ENCODE results near the gene UNC5B. TPM values are rescaled to one million over a fixed set of nuclear protein-coding genes. Genes with fewer than 3 reads are reported as not detected.
A peak's percentile ranks its signal among the peaks of the same experiment; 100 is the strongest.

The UNC5B gene
- total RNA-seq, 2 experiments from 2014 or later, result not detected

DNA sequence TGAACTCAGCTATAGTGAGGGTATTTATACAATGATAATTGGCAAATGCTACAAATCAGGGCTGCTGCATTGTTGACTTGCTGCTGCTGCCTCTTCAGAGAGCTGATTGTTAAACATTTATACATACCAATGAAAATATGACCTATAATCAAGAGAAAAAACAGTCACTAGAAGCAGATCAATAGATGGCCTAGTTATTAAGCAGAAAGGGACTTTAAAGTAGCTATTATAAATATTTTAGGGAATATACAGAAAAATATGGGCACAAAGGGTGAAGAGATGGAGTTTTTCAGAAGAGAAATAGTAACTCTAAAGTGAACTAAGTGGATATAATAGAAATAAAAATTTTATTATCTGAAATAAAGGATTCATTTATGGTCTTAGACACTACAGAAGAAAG is 14.4 kb upstream of the UNC5B start:
- H3K9me3 Mint-ChIP-seq, result peaks cover 6% of the 10 kb centered on the region
- H3K36me3 Mint-ChIP-seq (ENCODE audit: low read depth), result no peaks in the 10 kb centered on the region
- DNase-seq, result no peak
- H3K27me3 Mint-ChIP-seq, result peaks cover 16% of the 10 kb centered on the region
- H3K4me3 Mint-ChIP-seq, result no peak overlapping the region
- H3K27ac Mint-ChIP-seq, result no peak overlapping the region
- POLR2A ChIA-PET, result no interaction called here
- no peaks in the 10 kb centered on the region for H3K4me1 Mint-ChIP-seq
- CTCF ChIA-PET, result no interaction called here

DNA sequence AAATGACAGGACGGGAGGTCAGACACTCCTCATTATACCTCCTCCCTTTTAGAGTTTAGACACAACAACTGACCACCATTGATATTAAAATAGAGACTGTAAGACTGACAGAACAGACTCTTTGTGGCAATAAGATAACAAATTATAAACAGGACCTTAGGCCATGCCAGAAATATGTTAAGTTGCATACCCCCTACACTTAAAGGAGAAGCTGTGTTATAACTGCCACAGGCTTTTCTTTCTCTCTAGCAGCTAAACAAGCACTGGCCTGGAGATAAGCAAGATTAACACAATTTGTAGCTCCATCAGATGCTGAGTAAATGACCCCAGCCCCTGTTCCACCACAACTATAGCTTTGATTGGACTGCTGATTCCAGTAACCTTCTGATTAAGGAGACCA is 10.5 kb upstream of the UNC5B start:
- H3K4me3 Mint-ChIP-seq, result no peak overlapping the region
- peaks cover 6% of the 10 kb centered on the region for H3K9me3 Mint-ChIP-seq
- POLR2A ChIA-PET, result no interaction called here
- no peak overlapping the region for H3K27ac Mint-ChIP-seq
- CTCF ChIA-PET, result no interaction called here
- no peak for DNase-seq
- no peaks in the 10 kb centered on the region for H3K36me3 Mint-ChIP-seq (ENCODE audit: low read depth)
- no peaks in the 10 kb centered on the region for H3K4me1 Mint-ChIP-seq
- peaks cover 38% of the 10 kb centered on the region for H3K27me3 Mint-ChIP-seq

DNA sequence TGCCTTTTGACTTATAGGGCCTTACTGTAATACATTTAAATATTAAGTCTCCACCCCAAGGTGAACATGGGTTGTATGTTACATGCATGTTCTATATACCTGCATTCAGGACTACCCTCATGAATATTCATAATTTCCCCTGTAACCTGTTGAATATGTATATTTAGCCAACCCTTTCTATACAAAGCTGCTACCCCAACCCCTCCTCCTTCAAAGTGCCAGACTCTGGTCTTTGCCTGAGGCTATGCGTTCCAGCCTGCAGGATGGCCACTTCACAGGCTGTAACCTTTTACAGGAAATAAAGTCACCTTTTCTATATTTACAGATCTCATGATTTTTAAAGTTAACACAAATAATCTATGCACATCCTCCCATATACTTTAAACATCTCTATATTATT is 10.1 kb upstream of the UNC5B start:
- POLR2A ChIA-PET, result no interaction called here
- no peak overlapping the region for H3K4me3 Mint-ChIP-seq
- H3K27ac Mint-ChIP-seq, result no peak overlapping the region
- peaks cover 43% of the 10 kb centered on the region for H3K27me3 Mint-ChIP-seq
- CTCF ChIA-PET, result no interaction called here
- no peaks in the 10 kb centered on the region for H3K4me1 Mint-ChIP-seq
- DNase-seq, result no peak
- H3K9me3 Mint-ChIP-seq, result peaks cover 6% of the 10 kb centered on the region
- H3K36me3 Mint-ChIP-seq (ENCODE audit: low read depth), result no peaks in the 10 kb centered on the region

DNA sequence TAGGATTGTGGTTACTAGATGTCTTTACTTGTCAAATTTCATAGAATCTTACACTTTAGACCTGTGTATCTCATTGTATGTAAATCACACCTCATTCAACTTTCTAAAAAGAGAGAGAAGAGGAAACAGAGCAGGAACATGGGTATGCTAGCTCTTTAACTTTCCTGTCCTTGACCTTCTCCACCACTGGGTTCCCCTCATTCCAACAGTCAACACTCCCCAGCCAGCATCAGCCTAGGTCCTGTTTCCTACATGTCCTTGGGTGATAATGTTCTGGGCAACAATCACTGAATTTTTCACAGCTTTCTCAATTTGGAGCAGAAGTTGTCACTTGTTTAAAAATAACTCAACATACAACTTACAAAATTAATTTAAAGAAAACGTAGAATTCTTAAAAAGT is 9.2 kb upstream of the UNC5B start:
- no peak overlapping the region for H3K27ac Mint-ChIP-seq
- H3K4me1 Mint-ChIP-seq, result no peaks in the 10 kb centered on the region
- DNase-seq, result no peak
- H3K36me3 Mint-ChIP-seq (ENCODE audit: low read depth), result no peaks in the 10 kb centered on the region
- H3K27me3 Mint-ChIP-seq, result peaks cover 49% of the 10 kb centered on the region
- ChIA-PET POLR2A (no interaction called here), CTCF (no interaction called here)
- peaks cover 6% of the 10 kb centered on the region for H3K9me3 Mint-ChIP-seq
- no peak overlapping the region for H3K4me3 Mint-ChIP-seq

DNA sequence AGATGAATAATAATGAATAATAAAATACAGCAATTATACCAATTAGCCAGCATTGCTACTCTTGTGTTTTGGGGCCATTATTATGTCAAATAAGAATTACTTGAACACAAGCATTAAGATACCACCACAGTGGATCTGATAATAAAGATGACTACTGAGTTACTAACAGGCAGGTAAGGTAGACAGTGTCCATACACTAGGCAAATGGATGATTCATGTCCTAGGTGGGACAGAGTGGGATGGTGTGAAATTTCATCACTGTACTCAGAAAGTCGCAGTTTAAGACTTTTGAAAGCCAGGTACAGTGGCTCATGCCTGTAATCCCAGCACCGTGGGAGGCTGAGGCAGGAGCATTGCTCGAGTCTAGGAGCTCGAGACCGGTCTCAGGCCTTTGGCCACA is 8.7 kb upstream of the UNC5B start:
- DNase-seq, result no peak
- Mint-ChIP-seq H3K27ac (no peak overlapping the region), H3K27me3 (peaks cover 49% of the 10 kb centered on the region), H3K4me3 (no peak overlapping the region), H3K4me1 (no peaks in the 10 kb centered on the region), H3K36me3 (ENCODE audit: low read depth) (no peaks in the 10 kb centered on the region), H3K9me3 (peaks cover 2% of the 10 kb centered on the region)
- POLR2A ChIA-PET, result no interaction called here
- CTCF ChIA-PET, result interaction anchor here (0.9 kb wide), 1 partner anchor 279 kb away, joined by 3 read pairs; no protein-coding TSS in a partner anchor

DNA sequence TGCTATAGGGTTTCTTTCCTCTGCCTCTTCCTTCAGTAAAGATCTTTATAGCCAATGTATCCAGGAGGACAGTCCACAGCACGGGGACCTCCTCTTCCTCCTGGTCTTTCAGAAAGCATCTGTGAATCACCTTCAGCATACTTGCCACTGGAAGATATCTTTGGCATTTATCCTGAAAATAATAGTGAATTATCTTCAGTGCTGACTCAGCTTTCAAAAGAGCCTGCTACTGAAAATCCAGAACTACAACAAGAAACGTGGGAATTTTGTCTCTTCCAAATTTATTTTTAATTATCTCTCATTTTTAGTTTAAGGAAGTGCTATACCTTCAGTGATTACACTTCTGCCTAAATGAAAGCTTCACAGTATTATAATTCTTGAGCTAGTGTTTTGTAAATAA is 7.6 kb upstream of the UNC5B start:
- ChIA-PET POLR2A (no interaction called here), CTCF (interaction anchor here (0.9 kb wide), 1 partner anchor 280 kb away, joined by 3 read pairs; no protein-coding TSS in a partner anchor)
- Mint-ChIP-seq H3K36me3 (ENCODE audit: low read depth) (no peaks in the 10 kb centered on the region), H3K4me3 (no peak overlapping the region), H3K27ac (no peak overlapping the region), H3K4me1 (no peaks in the 10 kb centered on the region), H3K9me3 (no peaks in the 10 kb centered on the region), H3K27me3 (peaks cover 47% of the 10 kb centered on the region)
- DNase-seq, result no peak

DNA sequence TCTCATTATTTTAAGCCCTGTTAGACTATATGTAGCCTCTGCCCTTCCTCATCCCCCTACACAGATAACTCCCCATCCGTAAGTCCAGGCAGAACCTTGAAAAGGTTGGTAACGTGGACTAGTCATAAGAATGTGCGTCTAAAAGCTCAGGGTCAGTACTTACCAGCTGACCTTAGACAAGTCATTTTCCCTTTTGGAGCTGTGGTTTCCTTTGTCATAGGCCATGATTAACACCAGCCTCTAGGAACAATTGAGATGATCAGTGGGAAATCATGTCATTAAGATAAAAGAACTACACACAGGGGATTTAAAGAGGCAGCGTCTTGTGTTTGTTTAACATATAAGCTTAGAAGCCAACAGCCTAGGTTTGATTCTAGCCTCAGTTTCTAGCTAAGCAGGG is 6.9 kb upstream of the UNC5B start:
- peaks cover 51% of the 10 kb centered on the region for H3K27me3 Mint-ChIP-seq
- CTCF ChIA-PET, result no interaction called here
- H3K27ac Mint-ChIP-seq, result no peak overlapping the region

DNA sequence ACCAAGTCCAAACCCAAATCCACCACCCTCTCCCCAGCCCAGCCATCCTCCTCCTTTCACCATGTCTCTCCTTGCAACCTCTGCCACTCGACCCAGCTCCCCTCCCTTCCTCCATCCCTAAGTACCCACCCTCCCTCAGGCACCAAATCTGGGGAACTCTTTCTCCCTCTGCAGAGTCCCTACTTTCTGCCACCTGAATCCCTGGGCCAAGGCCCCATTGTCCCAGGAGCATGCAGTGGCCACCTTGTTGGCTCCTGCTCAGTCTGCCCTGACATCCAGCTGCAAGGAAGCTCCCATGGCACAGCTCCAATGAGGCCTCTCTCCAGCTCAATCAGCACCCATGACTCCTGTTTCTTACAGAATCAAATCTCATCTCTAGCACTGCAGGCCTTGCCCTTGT is 5.5 kb upstream of the UNC5B start:
- H3K4me1 Mint-ChIP-seq, result no peaks in the 10 kb centered on the region
- no peak overlapping the region for H3K27ac Mint-ChIP-seq
- peaks cover 65% of the 10 kb centered on the region for H3K27me3 Mint-ChIP-seq
- no peaks in the 10 kb centered on the region for H3K9me3 Mint-ChIP-seq
- H3K36me3 Mint-ChIP-seq (ENCODE audit: low read depth), result no peaks in the 10 kb centered on the region
- no peak for DNase-seq
- H3K4me3 Mint-ChIP-seq, result no peak overlapping the region
- CTCF ChIA-PET, result no interaction called here
- POLR2A ChIA-PET, result no interaction called here

More for the DNA sequence above, 6.9 kb upstream of the UNC5B start:
- no peak overlapping the region for H3K4me3 Mint-ChIP-seq
- H3K4me1 Mint-ChIP-seq, result no peaks in the 10 kb centered on the region
- DNase-seq, result no peak
- no peaks in the 10 kb centered on the region for H3K36me3 Mint-ChIP-seq (ENCODE audit: low read depth)
- POLR2A ChIA-PET, result no interaction called here
- no peaks in the 10 kb centered on the region for H3K9me3 Mint-ChIP-seq

DNA sequence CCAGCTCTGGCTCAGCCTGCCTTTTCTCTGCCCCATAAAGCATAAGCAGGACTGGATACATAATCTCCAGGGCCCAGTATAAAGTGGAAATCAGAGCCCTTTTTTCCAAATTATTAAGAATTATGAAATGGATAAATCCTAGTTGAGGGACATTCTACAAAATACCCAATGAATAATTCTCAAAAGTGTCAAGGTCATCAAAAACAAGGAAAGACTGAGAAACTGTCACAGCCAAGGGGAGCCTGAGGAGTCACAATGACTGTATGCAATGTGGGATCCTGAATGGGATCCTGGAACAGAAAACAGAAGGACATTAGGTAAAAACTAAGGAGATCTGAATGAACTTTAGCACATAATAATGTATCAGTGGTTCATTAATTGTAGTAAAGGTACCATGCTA is 4.8 kb upstream of the UNC5B start:
- no peaks in the 10 kb centered on the region for H3K4me1 Mint-ChIP-seq
- CTCF ChIA-PET, result no interaction called here
- no peaks in the 10 kb centered on the region for H3K36me3 Mint-ChIP-seq (ENCODE audit: low read depth)
- H3K4me3 Mint-ChIP-seq, result no peak overlapping the region
- DNase-seq, result no peak
- H3K27me3 Mint-ChIP-seq, result peaks cover 68% of the 10 kb centered on the region
- H3K27ac Mint-ChIP-seq, result no peak overlapping the region
- no peaks in the 10 kb centered on the region for H3K9me3 Mint-ChIP-seq
- POLR2A ChIA-PET, result no interaction called here

DNA sequence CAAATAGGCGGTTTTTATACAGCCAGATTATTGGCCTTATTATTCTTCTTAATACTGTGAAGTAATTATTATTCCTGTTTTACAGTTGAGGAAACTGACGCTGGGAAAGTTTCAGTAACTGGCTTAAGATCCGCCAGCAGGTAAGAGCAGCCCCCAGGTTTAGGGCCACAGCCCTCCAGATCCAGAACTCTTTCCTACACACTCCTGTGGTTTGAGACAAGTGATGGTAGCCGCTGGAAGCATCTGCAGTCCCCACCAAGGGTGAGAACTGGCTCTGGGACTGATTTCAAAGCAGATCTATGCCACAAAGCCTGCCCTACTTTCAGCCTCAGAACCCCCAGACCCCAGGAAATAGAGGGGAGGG is 3.0 kb upstream of the UNC5B start:
- H3K27me3 Mint-ChIP-seq, result peaks cover 69% of the 10 kb centered on the region
- ChIA-PET CTCF (no interaction called here), POLR2A (no interaction called here)
- no peak overlapping the region for H3K27ac Mint-ChIP-seq
- H3K9me3 Mint-ChIP-seq, result no peaks in the 10 kb centered on the region
- no peak for DNase-seq
- H3K4me1 Mint-ChIP-seq, result no peaks in the 10 kb centered on the region
- no peaks in the 10 kb centered on the region for H3K36me3 Mint-ChIP-seq (ENCODE audit: low read depth)
- H3K4me3 Mint-ChIP-seq, result no peak overlapping the region

DNA sequence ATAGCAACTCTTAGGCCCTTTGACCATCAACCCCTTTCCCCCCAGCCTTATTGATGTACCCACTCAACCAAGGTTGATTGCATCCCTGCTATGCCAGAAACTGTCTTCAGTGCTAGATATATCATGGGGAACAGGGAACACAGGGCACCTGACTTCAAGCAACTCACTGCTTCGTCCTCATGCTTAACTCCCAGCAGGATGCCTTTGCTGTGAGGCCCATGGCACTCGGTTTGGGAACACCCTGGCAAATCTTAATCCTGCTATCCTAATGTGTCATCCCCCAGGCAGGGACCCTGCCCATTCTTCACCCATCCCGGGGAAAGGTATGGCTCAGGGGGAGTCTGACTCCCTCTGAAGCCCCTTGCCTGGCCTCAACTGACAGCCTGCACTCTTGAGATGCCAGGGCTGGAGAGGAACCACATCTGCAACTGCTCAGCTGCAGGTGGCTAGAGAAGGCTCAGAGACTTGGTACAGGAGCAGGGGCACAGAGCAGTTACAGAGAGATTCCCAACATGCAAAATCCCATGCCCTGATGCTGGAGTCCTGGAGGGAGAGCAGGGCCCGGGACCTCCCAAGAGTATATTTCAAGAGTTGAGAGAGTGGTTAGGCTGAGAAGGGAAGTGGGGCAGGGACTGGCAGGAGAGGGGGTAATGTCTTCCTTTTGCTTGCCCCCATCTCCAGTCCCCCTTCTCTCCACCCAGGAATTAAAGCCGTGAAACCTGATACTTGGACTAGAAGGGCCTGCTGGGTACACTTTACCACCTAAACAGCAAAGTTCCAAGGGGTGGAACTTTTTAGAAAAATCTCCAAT is 2.4 kb upstream of the UNC5B start:
- Mint-ChIP-seq H3K27ac (no peak overlapping the region), H3K4me3 (no peak overlapping the region), H3K4me1 (no peaks in the 10 kb centered on the region), H3K27me3 (peaks cover 70% of the 10 kb centered on the region), H3K9me3 (no peaks in the 10 kb centered on the region), H3K36me3 (ENCODE audit: low read depth) (no peaks in the 10 kb centered on the region)
- DNase-seq, result no peak
- CTCF ChIA-PET, result no interaction called here
- POLR2A ChIA-PET, result no interaction called here

DNA sequence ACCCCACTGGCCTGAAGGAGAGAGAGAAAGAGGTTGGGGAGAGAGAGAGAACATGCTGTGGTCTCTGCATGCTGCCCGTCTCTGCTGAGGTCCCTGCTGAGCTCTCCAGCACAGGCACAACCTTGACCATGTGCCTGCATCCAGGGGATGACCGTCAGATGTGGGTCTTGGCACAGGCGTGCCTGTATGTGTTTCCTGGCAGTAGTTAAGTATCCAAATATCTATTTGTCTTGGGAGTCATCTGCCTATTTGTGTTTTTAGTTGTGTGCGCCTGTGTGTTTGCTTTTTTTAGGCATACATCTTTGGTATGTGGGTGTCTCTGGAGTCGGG is 1.9 kb upstream of the UNC5B start:
- Mint-ChIP-seq H3K4me3 (no peak overlapping the region), H3K27ac (no peak overlapping the region), H3K9me3 (no peaks in the 10 kb centered on the region), H3K4me1 (no peaks in the 10 kb centered on the region), H3K27me3 (peaks cover 71% of the 10 kb centered on the region), H3K36me3 (ENCODE audit: low read depth) (no peaks in the 10 kb centered on the region)
- ChIA-PET CTCF (no interaction called here), POLR2A (no interaction called here)
- DNase-seq, result no peak

DNA sequence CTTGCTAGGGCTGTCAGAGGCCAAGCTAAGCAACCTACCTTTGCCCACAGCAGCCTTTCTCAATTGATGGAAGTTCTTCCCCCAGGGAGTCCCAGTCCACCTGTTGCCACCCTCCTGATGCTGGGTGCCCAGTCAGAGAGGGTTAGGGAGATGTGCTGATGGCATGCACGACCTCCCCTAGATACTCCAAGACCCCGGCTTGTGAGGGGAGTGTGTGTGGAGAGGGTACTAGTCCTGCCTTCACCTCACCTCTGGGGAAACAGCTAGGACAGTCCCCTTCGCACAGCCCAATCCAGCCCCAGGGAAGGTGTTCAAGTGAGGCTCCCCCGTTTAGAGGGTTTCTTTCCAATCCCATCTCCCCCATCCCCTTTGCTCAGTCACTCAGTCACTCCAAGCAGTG is 1.3 kb upstream of the UNC5B start:
- no peaks in the 10 kb centered on the region for H3K36me3 Mint-ChIP-seq (ENCODE audit: low read depth)
- H3K9me3 Mint-ChIP-seq, result no peaks in the 10 kb centered on the region
- H3K4me1 Mint-ChIP-seq, result no peaks in the 10 kb centered on the region
- CTCF ChIA-PET, result no interaction called here
- POLR2A ChIA-PET, result no interaction called here
- H3K4me3 Mint-ChIP-seq, result no peak overlapping the region
- peaks cover 71% of the 10 kb centered on the region for H3K27me3 Mint-ChIP-seq
- H3K27ac Mint-ChIP-seq, result no peak overlapping the region
- DNase-seq, result no peak

DNA sequence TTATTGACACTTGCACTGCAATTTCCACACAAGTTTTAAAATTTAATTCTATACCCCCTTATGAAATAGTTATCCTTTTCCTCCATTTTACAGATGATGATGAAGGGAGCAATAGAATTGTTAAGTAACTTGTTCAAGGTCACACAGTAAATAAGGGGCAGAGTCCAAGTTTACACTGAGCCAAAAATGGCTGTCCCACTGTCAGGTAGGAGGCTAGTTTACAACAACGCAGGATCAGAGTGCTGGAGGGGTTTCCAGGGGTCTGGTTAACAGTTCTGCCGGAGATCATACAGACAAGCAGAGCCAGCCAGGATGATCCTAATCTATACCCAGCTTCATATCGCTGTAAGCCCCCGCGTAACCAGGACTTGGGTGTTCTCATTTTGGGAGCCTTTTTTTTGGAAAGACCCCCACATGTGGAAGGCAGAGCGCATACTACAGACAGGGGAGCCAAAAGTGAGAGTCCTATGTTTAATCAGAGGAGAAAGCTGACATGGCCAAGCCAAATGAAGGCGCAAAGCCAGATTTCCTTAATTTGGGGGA is 524 bp upstream of the UNC5B start:
- Mint-ChIP-seq H3K4me1 (no peaks in the 10 kb centered on the region), H3K9me3 (no peaks in the 10 kb centered on the region), H3K36me3 (ENCODE audit: low read depth) (no peaks in the 10 kb centered on the region), H3K4me3 (peak overlapping the region; percentile 3), H3K27ac (no peak overlapping the region), H3K27me3 (peaks cover 74% of the 10 kb centered on the region)
- ChIA-PET POLR2A (no interaction called here), CTCF (no interaction called here)
- DNase-seq, result no peak
